Fibroblast of skin of scalp (primary cell): ENCODE measurements around the gene SPP1.
"Not testable (repeated sequence)": the region's sequence is repeated elsewhere in the genome, so short reads cannot be mapped to it uniquely, and the experiment has no call there.

Experiments used
- DNase-seq: peaks from one replicate; pipeline ENCODE4 v3.0.0-alpha.2; 2013

SPP1 gene

DNA sequence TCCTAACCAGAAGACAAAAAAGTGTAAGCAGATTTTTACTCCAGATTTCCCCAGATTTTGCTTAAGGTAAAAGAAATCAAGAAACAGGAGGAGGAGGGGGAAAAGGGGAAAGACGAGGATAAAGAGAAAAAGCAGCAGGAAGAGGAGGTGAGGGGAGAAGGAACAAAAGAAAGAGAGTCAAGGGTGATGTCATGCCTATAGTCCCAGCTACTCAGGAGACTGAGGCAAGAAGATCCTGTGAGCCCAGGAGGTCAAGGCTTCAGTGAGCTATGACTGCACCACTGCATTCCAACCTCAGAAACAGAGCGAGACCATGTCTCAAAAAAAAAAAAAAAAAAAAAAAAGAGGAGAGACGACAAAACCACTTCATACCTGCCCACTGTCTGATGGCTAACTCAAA is 19.9 kb downstream of the SPP1 start:
- DNase-seq: no peak

- not testable (repeated sequence) for DNase-seq
These were observed 23.7 kb downstream of the SPP1 start for GRCh38 chr4:87999191-87999691.

- no peak for DNase-seq
These were observed 26.4 kb downstream of the SPP1 start for GRCh38 chr4:88001871-88002270.

DNA sequence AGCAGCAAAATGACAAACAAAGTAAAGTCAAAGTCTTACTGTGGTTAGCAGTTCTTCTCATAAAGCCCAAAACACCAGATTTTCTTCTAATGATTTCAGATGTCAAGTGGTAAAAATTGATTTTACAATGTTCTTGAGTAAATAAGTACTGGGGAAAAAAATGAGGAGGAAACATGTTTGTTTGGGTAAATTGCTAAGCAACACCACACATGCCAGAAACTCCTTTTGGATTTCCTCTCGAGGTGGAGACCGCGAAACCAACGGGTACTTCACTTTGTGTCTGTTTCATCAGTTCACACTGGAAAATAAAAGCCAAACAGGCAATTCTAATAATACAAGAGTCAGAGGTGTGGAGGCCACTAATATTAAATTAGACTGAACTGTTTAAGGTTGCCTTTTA is 27.3 kb downstream of the SPP1 start:
- DNase-seq: no peak

DNA sequence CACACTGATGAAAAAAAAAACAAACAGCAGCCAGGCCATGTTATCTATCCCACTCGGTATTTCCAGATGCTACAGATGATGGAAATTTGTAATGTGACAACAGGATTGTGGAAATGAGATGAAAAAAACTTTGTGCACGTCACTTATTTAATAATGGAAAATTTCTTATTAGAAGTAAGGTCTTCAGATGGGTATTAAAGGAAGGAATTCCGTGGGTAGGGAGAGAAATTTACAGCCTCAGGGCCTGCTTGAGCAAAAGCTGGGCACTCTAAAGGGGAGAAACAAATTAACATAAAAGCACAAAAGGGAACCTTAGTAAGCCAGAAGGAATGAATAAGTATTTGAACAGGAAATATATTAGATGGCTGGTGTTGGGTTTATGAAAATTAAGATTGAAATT is 27.7 kb downstream of the SPP1 start:
- DNase-seq: no peak

GRCh38 chr4:88005076-88005475 is 29.6 kb downstream of the SPP1 start:
- peak; percentile 95 for DNase-seq

GRCh38 chr4:88005946-88006345 is 30.4 kb downstream of the SPP1 start:
- no peak for DNase-seq

- DNase-seq: no peak
These were observed 31.4 kb downstream of the SPP1 start for GRCh38 chr4:88006956-88007303.

DNA sequence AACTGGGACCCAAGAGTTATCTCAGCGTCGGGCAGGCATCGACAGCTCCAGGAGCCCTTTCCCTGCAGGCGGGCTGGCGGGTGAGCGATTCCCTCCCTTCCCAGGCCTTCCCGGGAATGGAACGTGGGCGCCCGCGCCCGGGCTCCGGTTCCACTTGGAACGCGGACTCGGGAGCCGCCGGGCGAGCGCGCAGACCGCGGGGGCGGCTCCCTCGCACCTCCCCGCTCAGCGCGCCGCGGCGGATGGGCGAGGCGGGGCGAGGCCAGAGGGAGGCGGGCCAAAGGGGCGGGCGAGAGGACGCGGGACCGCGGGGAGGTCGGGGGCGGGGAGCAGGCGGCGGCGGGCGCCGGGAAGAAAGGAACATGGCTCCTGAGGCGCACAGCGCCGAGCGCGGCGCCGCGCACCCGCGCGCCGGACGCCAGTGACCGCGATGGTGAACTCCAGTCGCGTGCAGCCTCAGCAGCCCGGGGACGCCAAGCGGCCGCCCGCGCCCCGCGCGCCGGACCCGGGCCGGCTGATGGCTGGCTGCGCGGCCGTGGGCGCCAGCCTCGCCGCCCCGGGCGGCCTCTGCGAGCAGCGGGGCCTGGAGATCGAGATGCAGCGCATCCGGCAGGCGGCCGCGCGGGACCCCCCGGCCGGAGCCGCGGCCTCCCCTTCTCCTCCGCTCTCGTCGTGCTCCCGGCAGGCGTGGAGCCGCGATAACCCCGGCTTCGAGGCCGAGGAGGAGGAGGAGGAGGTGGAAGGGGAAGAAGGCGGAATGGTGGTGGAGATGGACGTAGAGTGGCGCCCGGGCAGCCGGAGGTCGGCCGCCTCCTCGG is 32.0 kb downstream of the SPP1 start, which contains the start of gene PKD2:
PKD2 (plus strand) TSS at position 332 of the 818 bp plus-strand sequence; CDS start at position 431, 99 bp downstream.
- peak; percentile 83 for DNase-seq

DNA sequence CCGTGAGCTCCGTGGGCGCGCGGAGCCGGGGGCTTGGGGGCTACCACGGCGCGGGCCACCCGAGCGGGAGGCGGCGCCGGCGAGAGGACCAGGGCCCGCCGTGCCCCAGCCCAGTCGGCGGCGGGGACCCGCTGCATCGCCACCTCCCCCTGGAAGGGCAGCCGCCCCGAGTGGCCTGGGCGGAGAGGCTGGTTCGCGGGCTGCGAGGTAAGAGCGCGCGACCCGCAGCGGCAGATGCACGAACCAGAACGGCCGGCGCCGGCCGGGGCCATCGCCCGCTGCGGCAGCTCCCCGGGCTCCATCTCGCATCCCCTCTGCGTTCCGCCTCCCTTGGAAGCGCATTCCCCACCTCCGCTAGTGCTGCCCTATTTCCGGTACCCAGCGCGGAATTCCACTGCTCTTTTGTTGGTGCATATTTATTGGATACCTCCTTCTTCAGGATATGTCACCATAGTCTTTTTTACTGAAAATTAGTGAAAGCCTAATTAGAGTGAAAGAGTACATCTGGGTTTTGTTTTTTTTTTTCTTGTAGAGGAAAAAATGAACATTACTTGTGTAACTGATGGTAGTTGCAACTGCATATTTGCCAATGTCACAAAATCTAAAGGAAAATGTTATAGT is 32.7 kb downstream of the SPP1 start:
- peak; percentile 53 for DNase-seq

- DNase-seq: peak; percentile 71
These were observed 33.2 kb downstream of the SPP1 start for GRCh38 chr4:88008743-88009171.

GRCh38 chr4:88009871-88010270 is 34.4 kb downstream of the SPP1 start:
- no peak for DNase-seq

DNA sequence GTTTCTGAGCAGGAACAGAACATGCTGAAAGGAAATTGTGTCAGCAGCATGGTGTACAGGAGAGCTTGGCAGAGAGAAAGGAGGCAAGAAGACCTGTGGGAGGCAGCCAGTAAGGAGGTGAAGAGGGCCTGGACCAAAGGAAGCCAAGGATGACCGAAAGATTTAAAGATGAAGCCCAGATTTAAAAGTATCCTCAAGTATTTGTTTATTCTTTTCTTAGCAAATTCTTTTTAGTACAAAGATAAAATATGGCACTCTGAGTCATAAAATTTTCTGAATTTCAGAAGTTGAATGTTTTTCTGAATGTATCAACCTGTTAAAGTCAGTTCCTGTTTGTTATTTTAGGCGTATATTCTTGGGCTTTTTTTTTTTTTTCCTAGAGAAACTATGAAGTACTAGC is 35.5 kb downstream of the SPP1 start:
- no peak for DNase-seq

GRCh38 chr4:88012647-88013046 is 37.1 kb downstream of the SPP1 start:
- DNase-seq: no peak

DNA sequence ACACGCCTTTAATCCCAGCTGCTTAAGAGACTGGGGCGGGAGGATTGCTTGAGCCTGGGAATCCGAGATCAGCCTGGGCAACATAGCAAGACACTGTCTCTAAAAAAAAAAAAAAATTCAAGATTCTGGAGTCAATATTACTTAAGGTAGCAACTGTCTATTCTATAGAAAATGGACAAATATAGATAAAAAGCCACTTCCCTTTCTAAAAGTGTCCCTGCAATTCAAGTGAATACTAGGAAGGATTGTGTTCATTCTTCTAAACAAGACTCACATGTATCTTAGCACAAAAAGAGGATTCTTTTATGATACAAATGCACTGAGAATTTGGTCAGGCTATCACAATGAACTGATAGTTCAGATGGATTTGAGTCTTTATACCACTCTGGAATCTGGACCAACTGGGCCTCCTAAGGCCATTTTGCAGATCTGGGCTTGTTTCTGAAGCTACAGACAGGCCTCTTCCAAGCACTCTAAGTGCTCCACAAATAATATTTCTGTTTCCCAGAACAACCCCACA is 38.9 kb downstream of the SPP1 start:
- no peak for DNase-seq

GRCh38 chr4:88015659-88016295 is 40.3 kb downstream of the SPP1 start:
- no peak for DNase-seq

- DNase-seq: peak; percentile 94
These were observed 42.2 kb downstream of the SPP1 start for GRCh38 chr4:88017516-88018297.

GRCh38 chr4:88018466-88018865 is 43.0 kb downstream of the SPP1 start:
- DNase-seq: no peak

- no peak for DNase-seq
These were observed 46.3 kb downstream of the SPP1 start for GRCh38 chr4:88021824-88022223.

- DNase-seq: no peak
These were observed 46.8 kb downstream of the SPP1 start for GRCh38 chr4:88022289-88022688.

GRCh38 chr4:88025868-88026661 is 50.6 kb downstream of the SPP1 start:
- not testable (repeated sequence) for DNase-seq
